ENCODE measurements around the gene MXRA7.

DNA sequence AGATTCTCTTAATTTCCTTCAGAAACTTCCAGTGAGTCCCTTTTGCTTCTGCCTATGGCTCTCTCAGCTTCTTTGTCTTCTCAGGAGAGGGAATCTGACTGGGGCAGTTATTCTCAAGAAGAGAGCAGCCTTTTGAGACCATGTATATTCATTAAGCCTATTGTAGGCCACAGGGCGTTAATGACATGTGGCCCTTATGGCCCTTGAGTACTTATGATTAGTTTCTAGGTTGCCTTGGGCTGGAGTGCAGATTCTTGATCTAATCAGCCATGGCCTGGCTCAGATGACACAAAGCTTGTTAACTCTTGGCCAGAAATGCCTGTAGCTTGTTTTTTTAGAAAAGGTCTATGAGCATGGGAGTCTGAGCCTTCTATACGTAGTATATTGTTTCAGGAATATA, 44.5 kb upstream of the MXRA7 start:
- TF ChIP-seq CTCF (IDR thresholded peaks at IDR 0.05; ENCODE audit: insufficient read depth, low read length, poor library complexity, severe bottlenecking) = no peak
- no peak for TF ChIP-seq EZH2phosphoT487 (conservative IDR thresholded peaks at IDR 0.05; ENCODE audit: low read length)
